ENCODE measurements around the gene SNW1.
"Not testable (repeated sequence)": the region's sequence is repeated elsewhere in the genome, so short reads cannot be mapped to it uniquely, and the experiment has no call there.

Gene SNW1

GRCh38 chr14:77752266-77752665, 8.7 kb downstream of the SNW1 start:
- no peak for DNase-seq (ENCODE audit: low read depth in 4 of 4, low spot score in 1 of 4)

- DNase-seq (ENCODE audit: low read depth in 4 of 4, low spot score in 1 of 4): not testable (repeated sequence)
Observed at GRCh38 chr14:77747425-77747824, 13.5 kb downstream of the SNW1 start.

- no peak for DNase-seq (ENCODE audit: low read depth in 4 of 4, low spot score in 1 of 4)
Observed at GRCh38 chr14:77746064-77746702, 14.8 kb downstream of the SNW1 start.

- DNase-seq (ENCODE audit: low read depth in 4 of 4, low spot score in 1 of 4): no peak
Observed at GRCh38 chr14:77741438-77741837, 19.5 kb downstream of the SNW1 start.

GRCh38 chr14:77738559-77739250, 22.3 kb downstream of the SNW1 start:
- DNase-seq (ENCODE audit: low read depth in 4 of 4, low spot score in 1 of 4): no peak

- no peak for DNase-seq (ENCODE audit: low read depth in 4 of 4, low spot score in 1 of 4)
Observed at GRCh38 chr14:77730976-77731497, 29.9 kb downstream of the SNW1 start.

- no peak for DNase-seq (ENCODE audit: low read depth in 4 of 4, low spot score in 1 of 4)
Observed at GRCh38 chr14:77722301-77722700, 38.7 kb downstream of the SNW1 start.

GRCh38 chr14:77721437-77721836, 39.5 kb downstream of the SNW1 start:
- no peak for DNase-seq (ENCODE audit: low read depth in 4 of 4, low spot score in 1 of 4)

GRCh38 chr14:77717608-77718305, 43.2 kb downstream of the SNW1 start:
- DNase-seq (ENCODE audit: low read depth in 4 of 4, low spot score in 1 of 4): no peak

- DNase-seq (ENCODE audit: low read depth in 4 of 4, low spot score in 1 of 4): no peak
Observed at GRCh38 chr14:77714926-77715325, 46.0 kb downstream of the SNW1 start.

GRCh38 chr14:77710364-77710763, 50.6 kb downstream of the SNW1 start:
- no peak for DNase-seq (ENCODE audit: low read depth in 4 of 4, low spot score in 1 of 4)

- DNase-seq (ENCODE audit: low read depth in 4 of 4, low spot score in 1 of 4): no peak
Observed at GRCh38 chr14:77709412-77709811, 51.5 kb downstream of the SNW1 start.

- no peak for DNase-seq (ENCODE audit: low read depth in 4 of 4, low spot score in 1 of 4)
Observed at GRCh38 chr14:77708749-77709148, 52.2 kb downstream of the SNW1 start.

- peak; percentile 72 to 79 (median 76) for DNase-seq (ENCODE audit: low read depth in 4 of 4, low spot score in 1 of 4)
Observed at GRCh38 chr14:77707724-77708408, 53.1 kb downstream of the SNW1 start, which contains the start of the genes ALKBH1 and SLIRP. Gene ALKBH1, minus strand, starts transcription at chr14:77708023. Its CDS starts 19 bp downstream, at chr14:77708004. Gene SLIRP, plus strand, starts transcription at chr14:77708103. Its CDS starts 9 bp downstream, at chr14:77708112.

GRCh38 chr14:77707355-77707723, 53.6 kb downstream of the SNW1 start:
- no peak for DNase-seq (ENCODE audit: low read depth in 4 of 4, low spot score in 1 of 4)

GRCh38 chr14:77691259-77691658, 69.7 kb downstream of the SNW1 start:
- no peak for DNase-seq (ENCODE audit: low read depth in 4 of 4, low spot score in 1 of 4)

- DNase-seq (ENCODE audit: low read depth in 4 of 4, low spot score in 1 of 4): no peak
Observed at GRCh38 chr14:77682158-77682553, 78.8 kb downstream of the SNW1 start.

- no peak for DNase-seq (ENCODE audit: low read depth in 4 of 4, low spot score in 1 of 4)
Observed at GRCh38 chr14:77681196-77682157, 79.5 kb downstream of the SNW1 start.

- DNase-seq (ENCODE audit: low read depth in 4 of 4, low spot score in 1 of 4): no peak
Observed at GRCh38 chr14:77674931-77675330, 86.0 kb downstream of the SNW1 start.

- DNase-seq (ENCODE audit: low read depth in 4 of 4, low spot score in 1 of 4): no peak
Observed at GRCh38 chr14:77673193-77673592, 87.8 kb downstream of the SNW1 start.
